Ectodermal cell (in vitro differentiated cells): Measurements from ENCODE around the gene YPEL3.

ENCODE experiments used
- H3K27ac ChIP-seq: 2 replicates; pipeline ENCODE4 v1.7.0; 2013; ENCODE audit warnings: mild to moderate bottlenecking, low read depth, low read length; ENCODE audit not compliant: insufficient read depth, poor library complexity, severe bottlenecking
- H3K27me3 ChIP-seq: 2 replicates; pipeline ENCODE4 v1.7.0; 2013; ENCODE audit warnings: mild to moderate bottlenecking, low read length; ENCODE audit not compliant: insufficient read depth, control insufficient read depth, poor library complexity, severe bottlenecking
- H3K36me3 ChIP-seq: one replicate; pipeline ENCODE4 v1.7.0; 2013; ENCODE audit warnings: low read length; ENCODE audit not compliant: control insufficient read depth, insufficient read depth
- H3K4me1 ChIP-seq: one replicate; pipeline ENCODE4 v1.7.0; 2013; ENCODE audit warnings: low read length; ENCODE audit not compliant: control insufficient read depth, insufficient read depth
- H3K4me3 ChIP-seq: 2 replicates; pipeline ENCODE4 v1.7.0; 2013; ENCODE audit warnings: low read depth, low read length, control low read depth; ENCODE audit not compliant: insufficient read depth
- H3K9me3 ChIP-seq: 2 replicates; pipeline ENCODE4 v1.7.0; 2013; ENCODE audit warnings: mild to moderate bottlenecking, low read length, moderate library complexity; ENCODE audit not compliant: control insufficient read depth
- WGBS, 2 experiments: methylation state at CpG; one replicate each; pipeline ENCODE4 v1.1.7; 2013; ENCODE audit warnings: missing lambda C conversion rate in 2 of 2; 5-methylcytosine and 5-hydroxymethylcytosine counted together

Gene YPEL3

GRCh38 chr16:30068750-30069610, 27.0 kb downstream of the YPEL3 start:
- WGBS, 2 experiments, result 95 to 96% methylated on average over 17 of the region's 17 CpGs
- peaks cover 38% of the 10 kb centered on the region for H3K36me3 ChIP-seq

GRCh38 chr16:30068333-30068732, 27.7 kb downstream of the YPEL3 start:
- Histone ChIP-seq H3K4me3 (no peak overlapping the region), H3K36me3 (peaks cover 38% of the 10 kb centered on the region), H3K4me1 (peaks cover 22% of the 10 kb centered on the region), H3K27ac (no peak overlapping the region), H3K9me3 (no peaks in the 10 kb centered on the region), H3K27me3 (no peaks in the 10 kb centered on the region)
- WGBS, 2 experiments, result 95 to 98% methylated on average over 9 of the region's 9 CpGs

More at GRCh38 chr16:30068750-30069610, 27.0 kb downstream of the YPEL3 start:
- H3K27me3 ChIP-seq, result no peaks in the 10 kb centered on the region
- H3K4me1 ChIP-seq, result peaks cover 16% of the 10 kb centered on the region
- H3K9me3 ChIP-seq, result no peaks in the 10 kb centered on the region
- no peak overlapping the region for H3K4me3 ChIP-seq
- H3K27ac ChIP-seq, result no peak overlapping the region

GRCh38 chr16:30067584-30067916, 28.5 kb downstream of the YPEL3 start:
- H3K4me3 ChIP-seq, result peak overlapping the region; percentile 98
- H3K36me3 ChIP-seq, result peaks cover 38% of the 10 kb centered on the region
- 88 to 96% methylated on average over 6 of the region's 6 CpGs for WGBS, 2 experiments
- no peaks in the 10 kb centered on the region for H3K27me3 ChIP-seq
- no peaks in the 10 kb centered on the region for H3K9me3 ChIP-seq
- H3K27ac ChIP-seq, result no peak overlapping the region
- peaks cover 25% of the 10 kb centered on the region for H3K4me1 ChIP-seq

- Histone ChIP-seq H3K27me3 (no peaks in the 10 kb centered on the region), H3K36me3 (peaks cover 38% of the 10 kb centered on the region), H3K4me3 (peak overlapping the region; percentile 98), H3K9me3 (no peaks in the 10 kb centered on the region), H3K27ac (no peak overlapping the region), H3K4me1 (peaks cover 25% of the 10 kb centered on the region)
- 85% methylated on average over 21 of the region's 21 CpGs for WGBS, 2 experiments
Observed at GRCh38 chr16:30066761-30067583, 29.0 kb downstream of the YPEL3 start.

- Histone ChIP-seq H3K27me3 (no peaks in the 10 kb centered on the region), H3K27ac (peak overlapping the region; percentile 90), H3K4me1 (peaks cover 29% of the 10 kb centered on the region), H3K9me3 (no peaks in the 10 kb centered on the region), H3K36me3 (peaks cover 34% of the 10 kb centered on the region), H3K4me3 (peak overlapping the region; percentile 98)
- 2% methylated on average over 44 of the region's 44 CpGs for WGBS, 2 experiments
Observed at GRCh38 chr16:30065943-30066760, 29.9 kb downstream of the YPEL3 start.

GRCh38 chr16:30065102-30065942, 30.7 kb downstream of the YPEL3 start, which contains the start of gene ALDOA:
Gene ALDOA (plus strand): TSS chr16:30065760. CDS start chr16:30066898, 1,138 bp downstream.
- peak within 1 kb of the TSS; percentile 90 for H3K27ac ChIP-seq
- peaks cover 30% of the 10 kb centered on the region for H3K36me3 ChIP-seq
- WGBS, 2 experiments, result 0% methylated on average over 99 of the region's 99 CpGs
- H3K9me3 ChIP-seq, result no peaks in the 10 kb centered on the region
- H3K4me3 ChIP-seq, result peak within 1 kb of the TSS; percentile 98
- H3K27me3 ChIP-seq, result no peaks in the 10 kb centered on the region
- H3K4me1 ChIP-seq, result peaks cover 32% of the 10 kb centered on the region

- no peaks in the 10 kb centered on the region for H3K9me3 ChIP-seq
- H3K27me3 ChIP-seq, result no peaks in the 10 kb centered on the region
- H3K36me3 ChIP-seq, result peaks cover 24% of the 10 kb centered on the region
- H3K4me1 ChIP-seq, result peaks cover 32% of the 10 kb centered on the region
- H3K27ac ChIP-seq, result peak overlapping the region; percentile 90
- peak overlapping the region; percentile 98 for H3K4me3 ChIP-seq
- 0 to 1% methylated on average over 25 of the region's 25 CpGs for WGBS, 2 experiments
Observed at GRCh38 chr16:30064729-30065101, 31.3 kb downstream of the YPEL3 start.

GRCh38 chr16:30063893-30064728, 31.9 kb downstream of the YPEL3 start:
- WGBS, 2 experiments, result 2% methylated on average over 24 to 27 of the region's 27 CpGs
- Histone ChIP-seq H3K27ac (peak overlapping the region; percentile 90), H3K27me3 (no peaks in the 10 kb centered on the region)

More at GRCh38 chr16:30063893-30064728, 31.9 kb downstream of the YPEL3 start:
- no peaks in the 10 kb centered on the region for H3K9me3 ChIP-seq
- peaks cover 32% of the 10 kb centered on the region for H3K4me1 ChIP-seq
- H3K4me3 ChIP-seq, result peak overlapping the region; percentile 98
- peaks cover 18% of the 10 kb centered on the region for H3K36me3 ChIP-seq
